Activated CD8-positive, alpha-beta memory T cell treated with anti-CD3 and anti-CD28 coated beads, Interleukin-2, amount 50 U/mL, for 1 hour (primary cell): Measurements from ENCODE around the gene KCTD17.
"Not testable (repeated sequence)": the region's sequence is repeated elsewhere in the genome, so short reads cannot be mapped to it uniquely, and the experiment has no call there.

ENCODE experiments used
- DNase-seq: peaks from one replicate; pipeline ENCODE4 v3.0.0-alpha.2; 2020; ENCODE audit errors: extremely low read depth

The KCTD17 gene

DNA sequence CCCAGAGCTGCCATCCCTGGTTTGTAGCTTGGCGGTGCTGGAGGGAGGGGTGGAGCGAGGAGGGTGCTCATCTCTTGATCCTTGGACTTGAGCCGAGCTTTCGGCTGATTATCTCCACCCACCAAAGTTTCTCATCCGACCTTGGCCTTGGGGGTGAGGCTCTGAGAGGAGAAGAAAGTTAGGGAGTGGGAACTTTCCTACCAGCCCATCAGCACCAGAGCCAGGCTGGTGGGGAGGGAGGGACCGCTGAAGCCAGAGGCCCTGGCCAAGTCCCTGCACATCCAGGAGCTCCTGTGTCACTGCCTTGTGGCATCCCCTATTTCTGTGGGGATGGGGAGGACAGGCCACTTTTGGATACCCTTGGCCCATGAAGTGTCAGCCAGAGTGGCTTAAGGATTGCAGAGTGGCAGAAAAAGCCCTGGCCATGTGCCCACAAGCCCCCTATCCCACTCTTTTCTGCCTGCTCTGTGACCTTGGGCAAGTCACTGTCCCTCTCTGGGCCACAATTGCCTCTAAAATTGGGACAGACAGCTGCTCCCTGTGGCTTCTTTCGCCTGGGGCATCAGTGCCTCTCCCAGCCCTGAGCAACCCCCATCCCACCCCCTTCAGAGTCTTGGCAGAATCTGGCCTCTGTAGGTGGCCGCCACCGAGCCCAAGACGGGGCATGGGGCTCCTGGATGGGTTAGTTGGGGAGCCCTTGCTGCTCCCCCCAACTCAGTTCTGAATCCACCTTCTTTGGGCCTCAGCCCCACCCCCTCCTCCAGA lies 10.3 kb downstream of the KCTD17 start:
- DNase-seq: no peak

DNA sequence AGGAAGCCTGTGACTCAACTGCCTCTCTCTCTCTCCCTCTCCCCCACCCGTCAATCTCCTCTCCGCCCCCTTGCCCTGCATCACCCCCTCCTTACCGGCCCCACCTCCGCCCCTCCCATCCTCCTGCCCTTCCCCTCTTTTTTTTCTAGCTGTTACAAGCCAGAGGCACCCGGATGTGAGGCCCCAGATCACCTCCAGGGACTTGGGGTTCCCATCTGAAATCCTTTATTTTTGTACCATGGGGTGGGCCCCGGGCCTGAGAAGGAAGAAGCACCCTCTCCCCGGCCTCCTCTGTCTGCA lies 10.8 kb downstream of the KCTD17 start:
- DNase-seq: no peak

DNA sequence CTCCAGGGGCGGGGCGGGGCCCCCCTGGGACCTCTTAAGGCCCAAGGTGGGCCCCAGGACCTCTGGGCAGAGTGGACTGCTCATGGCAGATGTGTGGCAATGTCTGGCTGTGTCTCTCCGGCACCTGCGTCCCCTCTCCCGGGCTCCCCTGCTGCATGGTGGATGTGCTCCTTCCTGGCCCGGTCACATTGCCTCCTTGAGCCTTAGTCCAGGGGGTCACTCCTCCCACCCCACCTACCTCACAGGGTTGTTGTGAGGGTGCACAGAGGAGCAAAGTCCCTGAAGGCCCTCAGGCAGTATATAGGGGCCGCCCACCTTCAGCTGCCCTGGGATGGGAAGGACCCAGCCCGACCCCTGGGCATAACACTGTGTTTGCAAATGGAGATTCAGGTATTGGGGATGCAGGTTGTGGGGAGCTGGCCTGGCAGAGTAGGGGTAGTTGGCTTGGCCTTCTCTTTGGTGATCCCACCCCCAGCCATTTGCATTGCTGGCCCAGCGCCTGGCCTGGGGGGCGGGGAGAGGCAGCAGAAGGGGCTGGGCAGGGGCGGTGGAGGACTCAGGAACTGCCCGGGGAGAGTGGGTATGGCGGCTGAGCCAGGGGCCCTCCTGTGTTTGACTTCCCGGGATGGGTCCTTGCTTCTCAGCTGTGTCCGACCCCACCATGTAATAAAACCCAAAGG lies 11.3 kb downstream of the KCTD17 start:
- no peak for DNase-seq

DNA sequence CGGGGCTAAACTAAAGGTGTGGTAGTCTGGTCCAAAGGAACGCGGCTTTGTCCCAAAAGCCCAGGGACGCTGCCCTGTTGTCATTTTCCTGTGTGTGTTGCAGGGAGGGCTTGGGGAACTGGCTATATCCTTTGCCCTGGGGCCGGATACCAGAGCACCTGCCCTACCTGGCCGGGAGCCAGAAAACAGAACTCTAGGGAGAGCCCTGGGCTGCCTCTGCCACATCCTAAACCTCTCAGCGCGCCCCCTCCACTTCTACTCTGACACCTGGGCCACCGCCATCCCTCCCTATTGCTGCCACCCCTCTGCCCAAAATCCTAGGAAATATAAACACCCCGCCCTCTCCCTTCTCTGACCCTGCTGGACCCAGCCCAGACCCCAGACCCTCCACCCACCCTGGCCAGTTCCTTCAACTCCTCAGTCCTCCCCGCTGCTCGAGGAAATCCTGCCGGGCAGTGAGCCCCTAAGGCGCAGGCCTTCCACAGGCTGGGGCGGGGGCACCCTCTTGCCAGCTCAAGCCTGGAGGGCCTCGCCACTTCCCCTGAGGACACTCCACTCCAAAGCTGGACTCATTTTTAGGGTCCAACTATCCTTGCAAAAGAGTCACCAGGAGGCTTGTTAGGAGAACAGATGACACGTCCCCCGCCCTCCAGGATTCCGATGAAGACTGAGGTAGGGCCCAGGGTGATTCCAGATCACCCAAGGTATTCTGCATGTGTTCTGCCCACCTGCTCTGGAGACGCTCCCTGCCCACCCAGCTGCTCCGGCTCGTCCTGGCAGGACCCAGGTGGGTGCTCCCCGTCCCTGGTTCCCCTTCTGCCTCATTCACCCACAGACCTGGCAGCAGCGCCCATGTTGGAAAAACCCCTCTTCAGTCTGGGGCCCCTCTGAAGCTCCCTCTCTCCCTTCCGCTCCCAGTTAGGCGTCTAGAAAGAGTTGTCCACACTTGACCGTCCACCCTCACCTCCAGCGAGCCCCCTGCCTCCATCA lies 12.2 kb downstream of the KCTD17 start:
- no peak for DNase-seq

DNA sequence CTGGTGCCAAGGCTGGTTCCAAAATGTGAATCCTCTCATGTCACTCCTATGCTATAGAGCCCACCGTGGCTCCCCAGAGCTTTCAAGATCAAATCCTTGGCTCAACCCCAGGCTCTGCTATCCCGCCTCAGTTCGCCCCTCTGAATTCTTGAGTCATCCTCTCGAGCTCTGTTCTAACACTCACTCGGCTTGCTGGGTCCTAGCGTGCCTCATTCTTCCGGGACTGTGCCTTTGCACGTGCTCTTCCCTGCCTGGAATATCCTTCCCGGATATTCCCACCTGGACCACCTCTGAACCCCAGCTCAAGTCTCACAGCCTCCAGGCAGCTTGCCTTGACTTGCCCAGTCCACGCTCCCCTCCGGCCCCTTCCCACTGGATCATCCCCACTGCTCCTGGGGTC lies 13.0 kb downstream of the KCTD17 start:
- DNase-seq: no peak

DNA sequence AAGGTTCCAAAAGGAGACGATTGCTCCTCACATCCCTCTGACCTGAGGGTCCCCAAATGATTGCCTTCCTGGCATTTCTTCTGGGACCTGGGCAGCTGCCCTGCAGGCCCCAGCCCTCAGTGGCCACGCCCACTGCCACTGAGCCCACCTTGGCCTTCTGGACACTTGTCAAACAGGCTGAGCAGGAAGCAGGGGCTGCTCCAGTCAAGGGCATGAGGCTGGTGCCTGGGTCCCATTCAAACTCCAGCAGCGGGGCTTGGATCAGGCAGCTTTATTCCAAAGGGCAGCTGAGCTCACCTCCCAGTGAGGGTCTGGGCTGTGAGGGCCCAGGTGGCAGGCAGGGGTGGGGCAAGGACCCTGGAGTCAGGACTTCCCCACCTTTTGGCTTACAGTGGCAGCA lies 13.6 kb downstream of the KCTD17 start:
- DNase-seq: no peak

DNA sequence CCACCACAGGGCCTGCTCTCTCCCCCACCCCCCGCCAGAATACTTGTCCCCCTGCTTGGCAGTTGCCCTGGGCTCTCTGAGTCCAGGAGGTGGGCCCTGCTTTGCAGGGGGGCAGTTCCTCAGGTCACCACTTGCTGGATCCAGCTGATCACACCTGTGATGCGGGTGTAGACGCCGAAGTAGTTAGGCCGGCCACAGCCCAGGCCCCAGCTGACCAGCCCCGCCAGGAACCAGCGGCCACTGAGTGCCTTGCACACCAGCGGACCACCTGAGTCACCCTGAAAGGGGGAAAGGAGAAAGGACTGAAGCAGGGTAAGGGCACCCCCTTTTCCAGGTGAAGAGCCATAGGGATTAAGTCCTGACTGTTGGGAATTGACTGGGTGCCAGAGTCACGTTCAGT lies 14.4 kb downstream of the KCTD17 start:
- DNase-seq: no peak

DNA sequence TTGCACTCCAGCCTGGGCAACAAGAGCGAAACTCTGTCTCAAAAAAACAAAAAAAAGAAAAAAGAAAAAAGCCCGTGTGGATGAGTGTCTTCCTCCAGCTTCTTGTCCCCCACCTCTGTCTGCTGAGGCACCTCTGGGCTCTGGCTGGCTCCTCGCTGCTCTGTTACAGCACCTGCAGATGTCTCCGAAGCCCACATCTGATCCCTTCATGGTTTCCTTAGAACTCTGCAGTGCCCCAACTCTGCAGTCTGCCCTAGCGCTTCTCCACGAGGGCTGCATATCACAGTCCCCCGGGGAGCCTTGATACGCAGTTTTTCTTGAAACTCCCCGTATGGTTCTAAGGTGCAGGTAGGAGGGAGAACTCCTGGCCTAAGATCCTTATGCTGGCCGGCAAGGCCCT lies 15.9 kb downstream of the KCTD17 start:
- DNase-seq: no peak

DNA sequence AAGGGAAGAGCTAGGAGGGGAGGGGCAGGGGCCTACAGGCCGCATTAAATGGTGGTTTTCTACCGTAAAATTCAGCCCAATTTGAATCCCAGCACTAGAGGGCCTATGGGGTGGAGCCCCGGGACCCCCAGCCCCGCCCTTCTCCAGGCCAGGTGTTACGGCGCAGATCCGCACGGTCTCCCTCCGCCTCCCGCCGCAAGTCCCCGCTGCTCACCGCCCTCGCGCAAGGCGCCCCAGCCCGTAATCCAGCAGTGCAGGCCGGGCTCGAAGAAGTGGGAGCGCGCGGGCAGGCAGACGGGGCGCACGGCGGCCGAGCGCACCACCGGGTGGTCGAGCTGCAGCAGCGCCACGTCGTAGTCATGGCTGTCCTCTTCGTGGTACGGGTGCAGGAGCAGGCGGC lies 17.3 kb downstream of the KCTD17 start:
- DNase-seq: no peak

DNA sequence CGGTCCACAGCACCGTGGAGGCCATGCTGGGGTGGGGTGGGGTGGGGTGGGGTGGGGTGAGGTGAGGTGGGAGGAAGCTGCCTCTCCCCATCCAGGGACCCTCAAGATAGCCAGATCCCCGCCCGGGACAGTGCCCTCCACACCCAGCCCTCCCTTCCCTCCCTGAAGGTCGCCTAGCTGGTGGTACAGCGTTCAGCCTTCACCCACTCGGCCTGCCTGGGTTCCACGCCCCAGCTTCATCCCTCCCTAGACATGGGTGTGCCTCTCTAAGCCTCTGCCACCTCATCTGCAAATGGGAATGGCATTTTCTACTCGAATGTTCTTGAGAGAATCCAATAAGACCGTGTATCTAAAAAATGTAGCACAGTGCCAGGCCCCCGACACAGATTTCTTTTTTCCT lies 17.8 kb downstream of the KCTD17 start:
- no peak for DNase-seq

DNA sequence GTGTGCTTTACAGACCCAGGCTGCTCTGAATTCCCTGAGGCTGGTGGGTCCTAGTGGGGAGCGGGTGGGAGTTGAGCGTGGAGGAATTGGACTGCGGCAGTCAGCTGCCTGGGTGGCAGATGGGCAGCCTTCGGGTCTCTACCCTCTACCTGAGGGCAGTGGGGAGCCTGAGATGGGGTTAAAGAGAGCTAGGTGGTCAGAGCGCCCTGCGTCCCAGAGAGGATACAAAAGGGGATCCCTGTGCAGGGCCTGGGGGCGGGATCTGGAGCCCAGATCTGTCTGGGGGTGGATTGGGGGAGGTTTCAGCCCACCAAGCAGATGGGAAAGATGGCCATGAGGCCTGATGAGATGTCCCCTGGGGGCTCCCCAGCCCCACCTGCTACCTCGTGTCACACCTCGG lies 18.2 kb downstream of the KCTD17 start:
- no peak for DNase-seq

DNA sequence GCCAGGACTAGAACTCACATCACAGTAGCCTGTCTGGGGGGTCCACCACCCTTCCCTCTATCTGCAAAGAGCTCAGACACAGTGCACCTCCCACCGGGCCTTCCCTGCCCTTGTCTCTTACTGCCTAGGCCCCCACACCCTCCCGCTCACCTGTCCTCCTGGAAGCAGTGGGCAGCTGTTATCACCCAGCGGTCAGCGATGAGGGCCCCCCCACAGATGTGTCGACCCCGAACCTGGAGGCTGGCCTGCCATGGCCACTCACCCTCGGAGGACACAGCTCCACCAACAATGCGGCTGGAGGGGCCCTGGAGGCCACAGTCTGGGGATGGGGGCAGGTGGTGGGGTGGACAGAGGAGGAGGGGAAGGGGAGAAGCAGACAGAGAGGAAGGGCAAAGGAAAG lies 18.8 kb downstream of the KCTD17 start:
- no peak for DNase-seq

DNA sequence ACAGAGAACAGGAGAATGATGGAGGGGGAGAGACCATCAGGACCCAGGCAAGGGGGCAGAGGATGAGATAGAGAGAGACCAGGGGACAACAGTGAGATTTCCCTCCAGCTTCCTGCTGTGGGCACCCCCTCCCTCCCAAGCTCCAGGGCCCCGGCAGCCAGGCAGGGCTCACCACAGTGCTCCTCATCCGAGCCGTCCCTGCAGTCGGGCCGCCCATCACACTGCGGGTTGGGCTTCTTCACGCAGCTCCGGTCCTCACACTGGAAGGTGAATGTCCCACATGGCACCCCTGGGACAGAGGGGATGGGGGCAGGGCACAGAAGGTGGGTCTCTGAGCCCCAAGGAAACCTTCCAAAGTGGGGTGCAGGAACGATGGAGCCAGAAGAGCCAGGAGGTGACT lies 19.2 kb downstream of the KCTD17 start:
- DNase-seq: no peak

DNA sequence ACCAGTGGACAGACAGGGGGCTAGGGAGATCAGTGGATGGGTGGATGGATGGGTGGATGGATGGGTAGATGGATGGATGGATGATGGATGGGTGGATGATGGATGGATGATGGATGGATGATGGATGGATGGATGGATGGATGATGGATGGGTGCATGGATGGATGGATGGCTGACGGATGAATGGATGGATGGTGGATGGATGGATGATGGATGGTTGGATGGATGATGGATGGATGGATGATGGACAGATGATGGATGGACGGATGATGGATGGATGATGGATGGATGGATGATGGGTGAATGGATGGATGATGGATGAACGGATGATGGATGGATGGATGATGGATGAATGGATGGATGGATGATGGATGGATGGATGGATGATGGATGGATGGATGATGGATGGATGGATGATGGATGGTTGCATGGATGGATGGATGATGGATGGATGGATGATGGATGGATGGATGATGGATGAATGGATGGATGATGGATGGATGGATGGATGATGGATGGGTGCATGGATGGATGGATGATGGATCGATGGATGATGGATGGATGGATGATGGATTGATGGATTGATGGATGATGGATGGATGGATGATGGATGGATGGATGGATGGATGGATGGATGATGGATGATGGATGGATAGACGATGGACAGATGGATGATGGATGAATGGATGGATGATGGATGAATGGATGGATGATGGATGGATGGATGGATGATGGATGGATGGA lies 20.5 kb downstream of the KCTD17 start:
- not testable (repeated sequence) for DNase-seq

DNA sequence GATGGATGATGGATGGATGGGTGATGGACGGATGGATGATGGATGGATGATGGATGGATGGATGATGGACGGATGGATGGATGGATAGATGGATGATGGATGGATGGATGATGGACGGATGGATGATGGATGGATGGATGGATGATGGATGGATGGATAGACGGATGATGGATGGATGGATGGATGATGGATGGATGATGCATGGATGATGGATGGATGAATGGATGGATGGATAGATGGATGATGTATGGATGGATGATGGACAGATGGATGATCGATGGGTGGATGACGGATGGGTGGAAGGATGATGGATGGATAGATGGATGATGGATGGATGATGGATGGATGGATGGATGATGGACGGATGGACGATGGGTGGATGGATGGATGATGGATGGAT lies 21.1 kb downstream of the KCTD17 start:
- DNase-seq: no peak

DNA sequence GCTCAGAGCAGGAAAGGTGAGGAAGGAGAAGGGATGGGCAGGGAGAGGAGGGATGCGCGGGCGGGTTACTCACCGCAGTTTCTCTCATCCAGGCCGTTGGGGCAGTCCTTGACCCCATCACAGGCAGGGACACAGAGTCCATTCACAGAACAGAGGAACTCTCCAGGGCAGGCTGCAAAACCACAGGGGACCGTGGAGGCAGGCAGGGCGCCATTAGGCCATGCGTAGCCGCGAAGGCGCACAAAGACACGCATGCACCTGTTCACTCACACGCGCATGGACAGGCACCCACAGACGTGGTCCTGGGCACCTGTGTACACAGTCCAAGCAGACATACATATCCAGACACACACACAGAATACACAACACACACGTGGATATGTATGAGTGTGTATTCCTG lies 23.0 kb downstream of the KCTD17 start:
- DNase-seq: no peak

DNA sequence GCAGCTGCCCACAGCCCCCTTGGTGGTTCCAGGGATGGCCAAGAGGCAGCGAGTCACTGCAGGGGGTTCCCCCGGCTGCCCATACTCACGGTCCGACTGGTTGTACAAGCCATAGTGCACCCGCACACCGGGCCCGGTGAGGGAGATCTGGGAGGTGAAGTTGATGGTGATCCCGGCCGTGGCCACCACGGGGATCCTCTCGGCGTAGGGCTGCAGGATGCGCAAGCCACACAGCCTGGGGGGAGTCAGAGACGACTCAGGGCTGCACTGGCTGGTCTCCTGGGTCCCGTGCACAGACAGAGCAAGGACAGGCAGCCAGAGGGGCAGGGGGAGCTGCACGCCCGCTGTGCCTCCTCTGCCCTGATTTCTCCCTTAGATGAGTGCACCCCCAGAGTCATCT lies 23.5 kb downstream of the KCTD17 start:
- DNase-seq: no peak

DNA sequence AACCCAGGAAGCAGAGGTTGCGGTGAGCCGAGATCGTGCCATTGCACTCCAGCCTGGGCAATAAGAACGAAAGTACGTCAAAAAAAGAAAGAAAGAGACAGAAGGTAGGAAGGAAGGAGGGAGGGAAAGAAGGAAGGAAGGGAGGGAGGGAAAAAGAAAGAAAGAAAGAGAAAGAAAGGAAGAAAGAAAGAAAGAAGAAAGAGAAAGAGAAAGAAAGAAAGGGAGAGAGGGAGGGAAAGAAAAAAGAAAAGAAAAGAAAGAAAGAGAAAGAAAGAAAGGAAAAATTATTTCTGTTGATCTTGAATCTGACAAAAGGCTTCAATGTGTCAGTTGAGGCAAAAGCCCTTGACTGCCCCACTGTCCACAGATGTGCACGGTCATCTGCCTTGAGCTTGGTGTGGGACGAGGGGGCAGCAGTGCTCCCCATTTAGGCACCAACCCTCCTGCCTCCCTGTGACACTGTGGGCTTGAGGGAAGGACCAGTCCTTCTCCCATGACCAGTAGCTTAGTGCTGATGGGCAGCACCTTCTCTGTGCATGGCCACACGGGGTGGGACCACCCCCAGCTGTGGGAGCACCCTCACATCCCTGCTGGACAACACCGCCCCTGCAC lies 24.4 kb downstream of the KCTD17 start:
- DNase-seq: no peak

DNA sequence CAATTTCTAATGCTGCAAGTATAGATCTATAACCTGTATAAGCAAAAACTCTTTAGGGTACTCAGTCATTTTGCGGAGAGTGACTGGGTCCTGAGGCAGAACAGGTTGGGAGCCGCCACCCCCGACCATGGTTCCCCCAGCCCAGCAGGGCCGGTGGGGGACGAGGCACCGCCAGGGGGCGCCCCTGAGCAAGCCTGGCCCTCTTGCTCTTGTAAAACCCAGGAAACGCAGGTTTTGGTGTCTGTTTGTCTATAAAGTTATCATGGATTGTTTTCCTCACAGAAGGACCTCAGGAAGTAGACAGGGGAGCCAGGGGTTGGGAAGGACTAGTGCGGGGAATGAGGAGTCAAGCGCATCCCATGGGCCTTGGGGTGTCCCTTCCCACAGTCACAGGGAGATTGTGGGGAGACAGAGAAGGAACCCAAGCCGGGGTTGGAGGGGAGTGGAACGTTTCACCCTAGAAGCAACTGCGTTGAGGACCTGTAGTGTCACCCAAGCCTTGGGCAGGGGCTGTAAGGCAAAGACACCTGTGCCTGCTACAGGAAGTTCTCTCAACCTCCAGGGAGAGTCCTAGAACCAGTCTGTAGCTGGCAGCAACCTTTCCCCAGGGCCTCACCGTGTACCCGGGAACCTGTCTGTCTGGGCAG lies 26.4 kb downstream of the KCTD17 start:
- peak; percentile 32 for DNase-seq

DNA sequence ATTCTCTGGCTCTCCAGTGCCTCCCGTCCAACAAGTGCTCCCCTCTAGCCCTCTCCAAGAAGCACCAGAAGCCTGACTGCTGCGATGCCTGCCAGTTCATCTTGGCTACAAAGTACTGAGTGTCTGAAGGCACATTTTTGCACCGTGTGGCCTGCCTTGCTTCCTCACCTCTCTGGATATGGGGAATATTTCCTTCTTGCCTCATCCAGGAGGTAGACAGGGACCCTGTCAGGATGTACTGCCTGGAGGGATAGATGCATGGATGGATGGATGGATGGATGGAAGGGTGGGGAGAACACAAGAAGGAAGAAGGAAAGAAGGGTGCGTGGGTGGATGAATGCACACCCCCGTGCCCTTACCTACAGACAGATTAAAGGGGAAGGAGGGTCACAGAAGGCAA lies 27.6 kb downstream of the KCTD17 start:
- no peak for DNase-seq

DNA sequence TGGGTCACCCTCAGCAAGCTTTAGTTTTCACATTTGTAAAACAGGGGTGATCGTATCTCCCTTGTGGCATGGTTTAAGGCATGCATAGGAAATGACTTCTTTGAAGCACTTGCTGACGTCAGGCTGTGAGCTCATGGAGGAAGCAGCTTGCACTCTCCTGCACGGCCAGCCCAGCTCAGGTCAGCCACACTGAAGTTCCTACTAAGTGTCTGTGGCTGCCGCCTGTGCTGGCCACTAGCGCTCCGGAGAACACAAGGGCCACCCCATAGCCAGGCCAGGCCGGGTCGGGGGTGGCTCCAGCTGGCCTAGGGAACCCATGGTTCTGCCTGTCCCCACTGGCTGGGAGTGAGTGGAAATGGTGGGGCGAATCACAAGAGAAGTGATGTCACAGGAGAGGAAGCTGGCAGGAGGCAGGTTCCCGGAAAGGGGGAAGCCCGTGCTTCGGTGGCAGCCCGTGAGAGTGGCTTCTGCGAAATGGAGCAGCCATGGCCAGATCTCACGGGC lies 28.2 kb downstream of the KCTD17 start:
- peak; percentile 88 for DNase-seq
